RWPE1 (cell line): ENCODE results near the gene CUL9.

Source experiments
- CTCF ChIA-PET: fragments of 350-600 bp; sonication (Branson Sonifier 250); formaldehyde crosslinking; extraction: SDS; loops from one replicate; lab custom pipeline; 2021; lab: Yijun Ruan, JAX
- POLR2A ChIA-PET: fragments of 400-600 bp; formaldehyde crosslinking; extraction: SDS; loops from one replicate; lab custom pipeline; 2020; ENCODE audit warnings: antibody characterized with exemption; ENCODE audit not compliant: low non-redundant PET; lab: Yijun Ruan, JAX
- DNase-seq: peaks from one replicate; pipeline ENCODE4 v3.0.0; 2012; ENCODE audit warnings: low spot score
- H3K27ac ChIP-seq: fragments of 450-650 bp; 2 replicates; pipeline ENCODE4 v1.5.1; 2017
- TF ChIP-seq, protein P1 (sequence below): fragments of 450-650 bp; conservative IDR thresholded peaks from 2 replicates; pipeline ENCODE4 v1.5.1; 2017; ENCODE audit warnings: low read depth, mild to moderate bottlenecking

The CUL9 gene

GRCh38 chr6:43189776-43190304 lies 7.8 kb downstream of the CUL9 start:
- ChIA-PET POLR2A (interaction anchor here (0.6 kb wide), 1 partner anchor 734 kb away, joined by 3 read pairs; no protein-coding TSS in a partner anchor), CTCF (no interaction called here)

DNA sequence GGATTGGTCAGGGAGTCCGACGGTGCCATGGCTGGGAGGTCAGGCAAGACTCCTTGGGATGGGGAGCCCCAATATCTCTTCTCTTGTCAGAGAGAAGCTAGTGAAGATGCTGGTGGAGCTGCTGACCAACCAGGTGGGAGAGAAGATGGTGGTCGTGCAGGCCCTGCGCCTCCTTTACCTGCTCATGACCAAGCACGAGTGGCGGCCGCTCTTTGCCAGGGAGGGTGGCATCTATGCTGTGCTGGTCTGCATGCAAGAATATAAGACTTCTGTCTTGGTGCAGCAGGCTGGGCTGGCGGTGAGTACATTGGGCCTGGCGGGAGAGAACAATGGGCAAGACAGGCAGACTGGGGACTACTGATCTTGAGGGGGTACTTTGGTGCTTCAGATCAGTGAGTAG lies 10.9 kb downstream of the CUL9 start:
- ChIA-PET CTCF (no interaction called here), POLR2A (no interaction called here)
- H3K27ac ChIP-seq = no peak overlapping the region
- TF ChIP-seq, protein P1, sequence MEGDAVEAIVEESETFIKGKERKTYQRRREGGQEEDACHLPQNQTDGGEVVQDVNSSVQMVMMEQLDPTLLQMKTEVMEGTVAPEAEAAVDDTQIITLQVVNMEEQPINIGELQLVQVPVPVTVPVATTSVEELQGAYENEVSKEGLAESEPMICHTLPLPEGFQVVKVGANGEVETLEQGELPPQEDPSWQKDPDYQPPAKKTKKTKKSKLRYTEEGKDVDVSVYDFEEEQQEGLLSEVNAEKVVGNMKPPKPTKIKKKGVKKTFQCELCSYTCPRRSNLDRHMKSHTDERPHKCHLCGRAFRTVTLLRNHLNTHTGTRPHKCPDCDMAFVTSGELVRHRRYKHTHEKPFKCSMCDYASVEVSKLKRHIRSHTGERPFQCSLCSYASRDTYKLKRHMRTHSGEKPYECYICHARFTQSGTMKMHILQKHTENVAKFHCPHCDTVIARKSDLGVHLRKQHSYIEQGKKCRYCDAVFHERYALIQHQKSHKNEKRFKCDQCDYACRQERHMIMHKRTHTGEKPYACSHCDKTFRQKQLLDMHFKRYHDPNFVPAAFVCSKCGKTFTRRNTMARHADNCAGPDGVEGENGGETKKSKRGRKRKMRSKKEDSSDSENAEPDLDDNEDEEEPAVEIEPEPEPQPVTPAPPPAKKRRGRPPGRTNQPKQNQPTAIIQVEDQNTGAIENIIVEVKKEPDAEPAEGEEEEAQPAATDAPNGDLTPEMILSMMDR = no peak
- DNase-seq = no peak

More at GRCh38 chr6:43189776-43190304, 7.8 kb downstream of the CUL9 start:
- DNase-seq = no peak
- H3K27ac ChIP-seq = no peak overlapping the region
- TF ChIP-seq, protein P1 = no peak

GRCh38 chr6:43193929-43194328 lies 11.9 kb downstream of the CUL9 start:
- no peak overlapping the region for H3K27ac ChIP-seq
- no peak for DNase-seq
- TF ChIP-seq, protein P1 = no peak
- CTCF ChIA-PET = no interaction called here
- POLR2A ChIA-PET = no interaction called here

GRCh38 chr6:43196337-43196736 lies 14.3 kb downstream of the CUL9 start:
- TF ChIP-seq, protein P1 = no peak
- POLR2A ChIA-PET = no interaction called here
- CTCF ChIA-PET = no interaction called here
- H3K27ac ChIP-seq = no peak overlapping the region
- no peak for DNase-seq

DNA sequence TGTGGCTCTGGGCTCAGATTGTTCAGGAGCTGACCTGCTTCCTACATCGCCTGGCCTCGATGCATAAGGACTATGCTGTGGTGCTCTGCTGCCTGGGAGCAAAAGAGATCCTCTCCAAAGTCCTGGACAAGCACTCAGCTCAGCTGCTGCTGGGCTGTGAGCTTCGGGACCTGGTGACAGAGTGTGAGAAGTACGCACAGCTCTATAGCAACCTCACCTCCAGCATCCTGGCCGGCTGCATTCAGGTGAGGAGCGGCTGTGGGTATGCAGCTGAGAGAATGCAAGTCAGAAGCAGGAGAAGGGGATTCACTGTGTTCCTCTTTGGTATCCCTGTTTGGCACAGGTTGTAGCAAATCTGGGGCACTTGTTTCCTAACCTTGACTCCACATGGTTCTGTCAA lies 17.9 kb downstream of the CUL9 start:
- POLR2A ChIA-PET = no interaction called here
- no peak for DNase-seq
- TF ChIP-seq, protein P1 = no peak
- H3K27ac ChIP-seq = peak overlapping the region; percentile 34
- CTCF ChIA-PET = no interaction called here

- POLR2A ChIA-PET = no interaction called here
- no peak for DNase-seq
- CTCF ChIA-PET = no interaction called here
- no peak overlapping the region; the same call in 1 of the 2 replicates for H3K27ac ChIP-seq
- TF ChIP-seq, protein P1 = no peak
Measured at GRCh38 chr6:43200541-43200940, 18.5 kb downstream of the CUL9 start.
